Tibial nerve (tissue), 4 donors: ENCODE measurements around the gene UQCRFS1. TPM values are rescaled to one million over a fixed set of nuclear protein-coding genes. Genes with fewer than 3 reads are reported as not detected.
"Not testable (repeated sequence)": the region's sequence is repeated elsewhere in the genome, so short reads cannot be mapped to it uniquely, and the experiment has no call there.

Experiments
- DNase-seq, 2 donors: peaks; one replicate each; pipeline ENCODE4 v3.0.0-alpha.2; 2019; ENCODE audit warnings: low spot score in 2 of 2
- H3K27ac ChIP-seq, 4 donors: fragments of 200-600 bp; sonication (generic) in 3 of 4; one replicate each; pipeline ENCODE4 v1.5.1; 2017 to 2019; ENCODE audit warnings: mild to moderate bottlenecking in 1 of 4
- H3K27me3 ChIP-seq, 2 donors: fragments of 200-600 bp; sonication (generic) in 1 of 2; one replicate each; pipeline versions ENCODE4 v1.5.1 to v1.6.0; 2017 to 2019
- H3K36me3 ChIP-seq, 3 donors: fragments of 200-600 bp; sonication (generic); one replicate each; pipeline ENCODE4 v1.5.1; 2018 to 2019
- H3K4me1 ChIP-seq, 4 donors: fragments of 200-600 bp; sonication (generic) in 3 of 4; one replicate each; pipeline ENCODE4 v1.5.1; 2017 to 2019
- H3K4me3 ChIP-seq, 4 donors: fragments of 200-600 bp; sonication (generic) in 3 of 4; one replicate each; pipeline ENCODE4 v1.5.1; 2017 to 2019; ENCODE audit warnings: mild to moderate bottlenecking in 1 of 4, moderate library complexity in 1 of 4
- H3K9me3 ChIP-seq, 4 donors: fragments of 200-600 bp; sonication (generic) in 3 of 4; one replicate each; pipeline ENCODE4 v1.5.1; 2017 to 2019
- EP300 ChIP-seq, 2 donors: sonication (generic); formaldehyde crosslinking; IDR thresholded peaks; one replicate each; pipeline ENCODE4 v1.6.1; 2017; ENCODE audit warnings: antibody characterized with exemption in 2 of 2, mild to moderate bottlenecking in 1 of 2
- POLR2A ChIP-seq, 2 donors: fragments of 450-650 bp; IDR thresholded peaks; one replicate each; pipeline ENCODE4 v1.6.1; 2017; ENCODE audit warnings: antibody characterized with exemption in 2 of 2, mild to moderate bottlenecking in 2 of 2, moderate library complexity in 2 of 2
- WGBS, 2 donors: methylation state at CpG; one replicate each; pipeline ENCODE4 v1.1.5; 2018; 5-methylcytosine and 5-hydroxymethylcytosine counted together
- total RNA-seq, 4 donors: library from RNA; depleted of rRNA; stranded (reverse); fragments of >200 nt; gene quantifications; one replicate each; pipeline ENCODE4 v1.1.0, GENCODE V29; 2016
- TF ChIP-seq, protein P1 (sequence below), 5 experiments: fragments of 200-600 bp in 3 of 5; fragments of 450-650 bp in 2 of 5; sonication (generic) in 3 of 5; IDR thresholded peaks; one replicate each; pipeline ENCODE4 v1.5.1; 2016 to 2019; ENCODE audit warnings: antibody characterized with exemption in 5 of 5, mild to moderate bottlenecking in 3 of 5, moderate library complexity in 2 of 5

UQCRFS1 gene
- total RNA-seq, 4 donors from 2014 or later: 14.1 to 20.1 (median 16.7) TPM

DNA sequence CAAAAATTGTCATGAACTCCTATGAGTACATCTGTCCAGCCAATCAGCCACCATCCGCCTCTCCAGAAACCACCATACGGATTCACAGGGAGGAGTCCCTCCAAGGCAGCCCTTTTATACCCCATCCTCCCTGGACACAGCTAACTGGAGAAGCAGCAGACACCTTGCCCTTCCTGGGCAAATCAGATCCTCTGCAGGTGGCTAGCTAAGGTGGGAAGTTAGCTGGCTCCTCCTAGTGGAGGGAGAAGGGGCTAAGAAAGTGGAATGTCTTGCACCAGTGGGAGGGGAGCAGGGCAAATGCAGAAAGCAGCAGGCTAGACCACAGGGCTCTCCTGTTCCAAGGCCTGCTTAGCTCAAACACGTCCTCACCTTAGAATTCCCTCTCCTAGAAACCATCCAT lies 46.2 kb upstream of the UQCRFS1 start:
- Histone ChIP-seq H3K27ac (no peak overlapping the region), H3K4me1 (no peaks in the 10 kb centered on the region), H3K9me3 (no peaks in the 10 kb centered on the region), H3K27me3 (no peaks in the 10 kb centered on the region), H3K4me3 (no peak overlapping the region), H3K36me3 (no peaks in the 10 kb centered on the region)
- 62 to 64% methylated on average over 3 of the region's 3 CpGs for WGBS, 2 donors
- DNase-seq: no peak
- TF ChIP-seq, protein P1, sequence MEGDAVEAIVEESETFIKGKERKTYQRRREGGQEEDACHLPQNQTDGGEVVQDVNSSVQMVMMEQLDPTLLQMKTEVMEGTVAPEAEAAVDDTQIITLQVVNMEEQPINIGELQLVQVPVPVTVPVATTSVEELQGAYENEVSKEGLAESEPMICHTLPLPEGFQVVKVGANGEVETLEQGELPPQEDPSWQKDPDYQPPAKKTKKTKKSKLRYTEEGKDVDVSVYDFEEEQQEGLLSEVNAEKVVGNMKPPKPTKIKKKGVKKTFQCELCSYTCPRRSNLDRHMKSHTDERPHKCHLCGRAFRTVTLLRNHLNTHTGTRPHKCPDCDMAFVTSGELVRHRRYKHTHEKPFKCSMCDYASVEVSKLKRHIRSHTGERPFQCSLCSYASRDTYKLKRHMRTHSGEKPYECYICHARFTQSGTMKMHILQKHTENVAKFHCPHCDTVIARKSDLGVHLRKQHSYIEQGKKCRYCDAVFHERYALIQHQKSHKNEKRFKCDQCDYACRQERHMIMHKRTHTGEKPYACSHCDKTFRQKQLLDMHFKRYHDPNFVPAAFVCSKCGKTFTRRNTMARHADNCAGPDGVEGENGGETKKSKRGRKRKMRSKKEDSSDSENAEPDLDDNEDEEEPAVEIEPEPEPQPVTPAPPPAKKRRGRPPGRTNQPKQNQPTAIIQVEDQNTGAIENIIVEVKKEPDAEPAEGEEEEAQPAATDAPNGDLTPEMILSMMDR (IDR thresholded peaks at IDR 0.05): no peak
- TF ChIP-seq EP300 (IDR thresholded peaks at IDR 0.05): no peak

DNA sequence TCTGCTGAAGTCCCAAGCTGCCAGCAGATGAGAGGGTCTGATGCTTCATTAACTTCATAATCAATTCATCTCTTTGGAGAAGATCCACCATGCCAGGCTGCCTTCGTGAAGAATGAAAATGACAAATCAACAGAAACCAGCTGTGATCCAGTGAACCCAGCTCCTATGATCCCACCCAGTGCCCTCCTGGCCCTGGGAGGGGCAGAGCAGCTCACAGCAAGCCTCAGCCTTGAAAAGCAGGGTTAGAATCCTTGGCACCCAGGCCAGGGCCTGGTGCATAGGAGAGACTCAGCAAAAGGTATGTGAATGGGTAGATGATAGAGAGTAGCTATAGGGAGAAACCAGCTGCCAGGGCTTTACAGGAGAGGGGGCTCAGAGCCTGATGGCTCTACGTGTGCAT lies 43.6 kb upstream of the UQCRFS1 start:
- Histone ChIP-seq H3K27me3 (no peaks in the 10 kb centered on the region), H3K36me3 (no peaks in the 10 kb centered on the region), H3K27ac (no peak overlapping the region), H3K4me1 (no peaks in the 10 kb centered on the region), H3K9me3 (no peaks in the 10 kb centered on the region), H3K4me3 (no peak overlapping the region)
- TF ChIP-seq POLR2A (IDR thresholded peaks at IDR 0.05): no peak
- no peak for TF ChIP-seq EP300 (IDR thresholded peaks at IDR 0.05)
- TF ChIP-seq, protein P1 (IDR thresholded peaks at IDR 0.05): no peak
- WGBS, 2 donors: 47 to 61% methylated on average over 2 of the region's 2 CpGs
- no peak for DNase-seq

- Histone ChIP-seq H3K27ac (no peak overlapping the region), H3K27me3 (no peaks in the 10 kb centered on the region), H3K4me3 (no peak overlapping the region), H3K9me3 (no peaks in the 10 kb centered on the region), H3K36me3 (no peaks in the 10 kb centered on the region), H3K4me1 (no peaks in the 10 kb centered on the region)
- TF ChIP-seq POLR2A (IDR thresholded peaks at IDR 0.05): no peak
- TF ChIP-seq EP300 (IDR thresholded peaks at IDR 0.05): no peak
- TF ChIP-seq, protein P1 (IDR thresholded peaks at IDR 0.05): no peak
- no peak for DNase-seq
- 91 to 93% methylated on average over 8 of the region's 8 CpGs for WGBS, 2 donors
Observed at GRCh38 chr19:29255912-29256311, 43.0 kb upstream of the UQCRFS1 start.

DNA sequence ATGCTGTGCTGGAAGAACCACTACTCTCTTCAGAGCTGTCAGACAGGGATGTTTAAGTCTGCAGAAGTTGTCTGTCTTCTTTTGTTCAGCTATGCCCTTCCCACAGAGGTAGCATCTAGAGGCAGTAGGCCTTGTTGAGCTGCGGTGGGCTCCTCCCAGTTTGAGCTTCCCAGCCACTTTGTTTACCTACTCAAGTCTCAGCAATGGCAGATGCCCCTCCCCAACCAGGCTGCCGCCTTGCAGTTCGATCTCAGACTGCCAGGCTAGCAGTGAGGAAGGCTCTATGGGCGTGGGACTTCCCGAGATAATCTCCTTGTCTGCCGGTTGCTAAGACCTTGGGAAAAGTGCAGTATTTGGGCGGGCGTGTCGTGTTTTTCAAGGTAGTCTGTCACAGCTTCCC lies 42.1 kb upstream of the UQCRFS1 start:
- H3K27ac ChIP-seq: no peak overlapping the region
- 74 to 90% methylated on average over 9 of the region's 9 CpGs for WGBS, 2 donors
- H3K36me3 ChIP-seq: no peaks in the 10 kb centered on the region
- no peaks in the 10 kb centered on the region for H3K9me3 ChIP-seq
- TF ChIP-seq POLR2A (IDR thresholded peaks at IDR 0.05): no peak
- TF ChIP-seq, protein P1 (IDR thresholded peaks at IDR 0.05): no peak
- H3K4me3 ChIP-seq: no peak overlapping the region
- H3K27me3 ChIP-seq: no peaks in the 10 kb centered on the region
- no peak for DNase-seq
- H3K4me1 ChIP-seq: no peaks in the 10 kb centered on the region

- H3K27ac ChIP-seq: not testable (repeated sequence)
- 86 to 88% methylated on average over 3 of the region's 3 CpGs for WGBS, 2 donors
Observed at GRCh38 chr19:29249798-29250197, 36.8 kb upstream of the UQCRFS1 start.

DNA sequence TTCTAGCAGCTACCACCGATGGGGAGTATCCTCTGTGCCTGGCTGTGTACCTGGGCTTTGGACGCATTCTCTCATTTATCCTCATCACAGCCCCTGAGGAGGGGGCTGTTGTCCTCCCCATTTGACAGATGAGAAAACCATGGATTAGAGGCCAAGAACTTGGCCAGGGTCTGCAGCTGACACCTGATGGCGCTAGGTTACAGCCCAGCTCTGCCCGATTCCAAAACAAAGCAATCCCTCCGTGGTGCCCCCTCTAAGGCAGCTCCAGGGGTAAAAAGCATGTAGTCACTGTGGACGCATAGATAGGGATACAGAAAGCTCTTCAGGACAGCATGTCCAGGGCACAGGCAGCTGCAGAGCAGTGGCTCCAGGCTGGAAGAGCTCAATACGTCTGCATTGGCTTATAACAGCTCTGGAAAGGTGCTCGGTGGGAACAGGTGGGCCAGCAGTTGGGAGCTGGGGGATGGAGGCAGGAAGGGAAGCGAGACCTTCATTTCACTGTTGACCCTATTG lies 35.4 kb upstream of the UQCRFS1 start:
- TF ChIP-seq, protein P1 (IDR thresholded peaks at IDR 0.05): no peak
- TF ChIP-seq POLR2A (IDR thresholded peaks at IDR 0.05) (no peak), EP300 (IDR thresholded peaks at IDR 0.05) (no peak)
- Histone ChIP-seq H3K27me3 (no peaks in the 10 kb centered on the region), H3K36me3 (no peaks in the 10 kb centered on the region), H3K4me3 (no peak overlapping the region), H3K9me3 (no peaks in the 10 kb centered on the region), H3K4me1 (peaks cover 0 to 4% (median 0%) of the 10 kb centered on the region in 4 donors), H3K27ac (no peak overlapping the region)
- no peak for DNase-seq
- WGBS, 2 donors: 55 to 59% methylated on average over 9 of the region's 9 CpGs

More at GRCh38 chr19:29249798-29250197, 36.8 kb upstream of the UQCRFS1 start:
- not testable (repeated sequence) for H3K4me1 ChIP-seq, DNase-seq, H3K27me3 ChIP-seq, H3K9me3 ChIP-seq, H3K4me3 ChIP-seq, H3K36me3 ChIP-seq
